Endodermal cell (in vitro differentiated cells): Measurements from ENCODE around the gene CLN3. TPM values are rescaled to one million over a fixed set of nuclear protein-coding genes. Genes with fewer than 3 reads are reported as not detected.

Experiments
- DNase-seq: peaks from one replicate; pipeline ENCODE4 v3.0.0-alpha.2; 2017
- H3K27ac ChIP-seq: 2 replicates; pipeline ENCODE4 v1.5.1; 2013; ENCODE audit warnings: mild to moderate bottlenecking, low read depth, low read length, moderate library complexity
- H3K27me3 ChIP-seq: 2 replicates; pipeline ENCODE4 v1.6.1; 2013; ENCODE audit warnings: mild to moderate bottlenecking, low read length, moderate library complexity; ENCODE audit not compliant: insufficient read depth, control insufficient read depth, poor library complexity, severe bottlenecking
- H3K36me3 ChIP-seq: 2 replicates; pipeline ENCODE4 v1.7.0; 2013; ENCODE audit warnings: mild to moderate bottlenecking, low read length, moderate library complexity; ENCODE audit not compliant: control insufficient read depth, insufficient read depth
- H3K4me1 ChIP-seq: one replicate; pipeline ENCODE4 v1.7.0; 2013; ENCODE audit warnings: low read length; ENCODE audit not compliant: control insufficient read depth, insufficient read depth
- H3K4me3 ChIP-seq: 2 replicates; pipeline ENCODE4 v1.5.1; 2013; ENCODE audit warnings: mild to moderate bottlenecking, low read length, moderate library complexity
- H3K9ac ChIP-seq: 2 replicates; pipeline ENCODE4 v1.6.1; 2013; ENCODE audit warnings: mild to moderate bottlenecking, low read length, moderate library complexity; ENCODE audit not compliant: poor library complexity, severe bottlenecking; ENCODE audit errors: extremely low read depth
- H3K9me3 ChIP-seq: 2 replicates; pipeline ENCODE4 v1.6.1; 2013; ENCODE audit warnings: mild to moderate bottlenecking, low read length, moderate library complexity; ENCODE audit not compliant: control insufficient read depth
- H3K27ac Mint-ChIP-seq: 2 replicates; pipeline ENCODE4 v1.8.0; 2020; ENCODE audit warnings: mixed read lengths
- H3K27me3 Mint-ChIP-seq: 2 replicates; pipeline ENCODE4 v1.8.0; 2021; ENCODE audit warnings: mild to moderate bottlenecking, mixed read lengths; ENCODE audit not compliant: insufficient read depth
- H3K36me3 Mint-ChIP-seq: 2 replicates; pipeline ENCODE4 v1.8.0; 2020; ENCODE audit warnings: low read depth, mixed read lengths
- H3K4me1 Mint-ChIP-seq: 2 replicates; pipeline ENCODE4 v1.8.0; 2020; ENCODE audit warnings: mixed read lengths
- H3K4me3 Mint-ChIP-seq: 2 replicates; pipeline ENCODE4 v1.8.0; 2020; ENCODE audit warnings: mild to moderate bottlenecking, moderate library complexity, mixed read lengths
- H3K9me3 Mint-ChIP-seq: 2 replicates; pipeline ENCODE4 v1.8.0; 2020; ENCODE audit warnings: mild to moderate bottlenecking, mixed read lengths
- CTCF ChIP-seq: fragments of 200-600 bp; sonication (generic); conservative IDR thresholded peaks from 2 replicates; pipeline ENCODE4 v1.5.0; 2021; ENCODE audit warnings: antibody characterized with exemption, mild to moderate bottlenecking
- WGBS, 2 experiments: methylation state at CpG; one replicate each; pipeline versions ENCODE4 v1.1.5 to v1.1.7; 2013; ENCODE audit warnings: missing lambda C conversion rate in 2 of 2, mixed read lengths in 1 of 2; ENCODE audit not compliant: insufficient coverage in 1 of 2, insufficient read length in 1 of 2; 5-methylcytosine and 5-hydroxymethylcytosine counted together
- total RNA-seq, 2 donors: library from RNA; stranded (reverse); fragmentation: NEBNext Ultra II Directional in 1 of 2; extraction: Animal tissue kit (Norgen Biotek cat#: 25700) in 1 of 2; gene quantifications; 2 replicates in 1 of 2; 3 replicates in 1 of 2; pipeline ENCODE4 v1.2.1, GENCODE V29; 2021

Gene CLN3
- total RNA-seq, 2 donors from 2014 or later = 29.9 to 30.2 TPM

GRCh38 chr16:28534542-28535373 lies 42.9 kb upstream of the CLN3 start:
- no peak overlapping the region for H3K9ac ChIP-seq
- Mint-ChIP-seq H3K4me1 (peaks cover 5% of the 10 kb centered on the region), H3K36me3 (no peaks in the 10 kb centered on the region), H3K4me3 (no peak overlapping the region), H3K27ac (no peak overlapping the region), H3K27me3 (no peaks in the 10 kb centered on the region), H3K9me3 (no peaks in the 10 kb centered on the region)
- no peaks in the 10 kb centered on the region for H3K9me3 ChIP-seq
- no peak overlapping the region for H3K4me3 ChIP-seq
- TF ChIP-seq CTCF = no peak
- WGBS, 2 experiments = 86 to 89% methylated on average over 1 to 5 of the region's 5 CpGs
- no peaks in the 10 kb centered on the region for H3K4me1 ChIP-seq
- H3K27ac ChIP-seq = no peak overlapping the region
- no peaks in the 10 kb centered on the region for H3K27me3 ChIP-seq
- DNase-seq = no peak
- no peaks in the 10 kb centered on the region for H3K36me3 ChIP-seq

GRCh38 chr16:28532940-28533647 lies 41.2 kb upstream of the CLN3 start:
- Histone ChIP-seq H3K4me3 (no peak overlapping the region), H3K27me3 (no peaks in the 10 kb centered on the region), H3K4me1 (no peaks in the 10 kb centered on the region), H3K27ac (no peak overlapping the region), H3K36me3 (no peaks in the 10 kb centered on the region), H3K9ac (no peak overlapping the region), H3K9me3 (no peaks in the 10 kb centered on the region)
- WGBS, 2 experiments = 85 to 92% methylated on average over 4 to 5 of the region's 5 CpGs
- peaks cover 5% of the 10 kb centered on the region for H3K4me1 Mint-ChIP-seq
- TF ChIP-seq CTCF = no peak
- no peak overlapping the region for H3K4me3 Mint-ChIP-seq
- H3K27ac Mint-ChIP-seq = no peak overlapping the region
- no peak for DNase-seq
- no peaks in the 10 kb centered on the region for H3K27me3 Mint-ChIP-seq
- H3K9me3 Mint-ChIP-seq = no peaks in the 10 kb centered on the region
- no peaks in the 10 kb centered on the region for H3K36me3 Mint-ChIP-seq

DNA sequence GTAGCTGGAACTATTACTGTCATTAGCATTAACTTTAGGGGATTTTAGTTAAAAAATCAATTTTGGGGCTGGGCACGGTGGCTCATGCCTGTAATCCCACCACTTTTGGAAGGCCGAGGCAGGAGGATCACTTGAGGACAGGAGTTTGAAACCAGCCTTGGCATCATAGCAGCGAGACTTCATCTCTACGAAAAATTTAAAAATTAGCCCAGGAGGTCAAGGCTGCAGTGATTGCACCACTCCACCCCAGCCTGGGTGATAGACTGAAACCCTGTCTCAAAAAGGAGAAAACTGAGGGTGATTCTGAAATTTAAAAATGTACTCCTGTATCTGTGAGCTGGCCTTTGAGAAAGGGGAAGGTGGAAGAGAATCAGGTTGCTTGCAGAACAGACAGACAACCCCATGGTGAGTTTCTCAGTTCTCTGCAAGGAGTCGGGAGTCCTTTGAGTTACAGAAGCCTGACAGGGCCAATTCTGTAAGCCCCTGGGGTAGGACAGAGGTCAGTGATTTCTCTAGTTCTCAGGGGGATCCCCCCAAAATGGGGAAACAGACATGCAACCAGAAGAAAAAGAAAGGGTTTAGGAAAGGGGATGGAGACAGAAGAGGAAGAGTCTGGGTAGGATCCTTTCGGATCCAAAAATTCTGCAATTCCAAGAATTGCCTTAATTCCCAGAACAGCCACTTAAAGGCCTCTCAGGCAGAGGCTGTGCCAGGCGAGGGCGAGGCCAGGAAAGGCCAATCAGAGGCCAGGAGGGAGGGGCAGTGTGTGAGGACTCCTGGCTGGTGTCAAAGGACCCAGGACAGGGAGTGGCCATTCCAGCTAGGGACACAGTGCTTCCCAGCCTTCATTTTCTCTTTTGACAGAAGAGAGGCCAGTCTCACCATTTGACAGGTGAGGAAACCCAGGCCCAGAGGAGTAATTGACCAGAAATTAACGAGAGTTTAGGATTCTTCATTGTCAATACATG lies 40.2 kb upstream of the CLN3 start:
- Mint-ChIP-seq H3K4me1 (peaks cover 5% of the 10 kb centered on the region), H3K4me3 (no peak overlapping the region), H3K9me3 (no peaks in the 10 kb centered on the region), H3K27me3 (no peaks in the 10 kb centered on the region), H3K36me3 (no peaks in the 10 kb centered on the region), H3K27ac (peak overlapping the region; percentile 41)
- no peak for TF ChIP-seq CTCF
- H3K36me3 ChIP-seq = no peaks in the 10 kb centered on the region
- no peak overlapping the region for H3K9ac ChIP-seq
- no peaks in the 10 kb centered on the region for H3K27me3 ChIP-seq
- no peak overlapping the region for H3K27ac ChIP-seq
- DNase-seq = peak; percentile 92
- H3K9me3 ChIP-seq = no peaks in the 10 kb centered on the region
- 73 to 76% methylated on average over 7 to 9 of the region's 9 CpGs for WGBS, 2 experiments
- H3K4me3 ChIP-seq = no peak overlapping the region
- H3K4me1 ChIP-seq = no peaks in the 10 kb centered on the region
